ENCODE results near the gene AGBL5.

DNA sequence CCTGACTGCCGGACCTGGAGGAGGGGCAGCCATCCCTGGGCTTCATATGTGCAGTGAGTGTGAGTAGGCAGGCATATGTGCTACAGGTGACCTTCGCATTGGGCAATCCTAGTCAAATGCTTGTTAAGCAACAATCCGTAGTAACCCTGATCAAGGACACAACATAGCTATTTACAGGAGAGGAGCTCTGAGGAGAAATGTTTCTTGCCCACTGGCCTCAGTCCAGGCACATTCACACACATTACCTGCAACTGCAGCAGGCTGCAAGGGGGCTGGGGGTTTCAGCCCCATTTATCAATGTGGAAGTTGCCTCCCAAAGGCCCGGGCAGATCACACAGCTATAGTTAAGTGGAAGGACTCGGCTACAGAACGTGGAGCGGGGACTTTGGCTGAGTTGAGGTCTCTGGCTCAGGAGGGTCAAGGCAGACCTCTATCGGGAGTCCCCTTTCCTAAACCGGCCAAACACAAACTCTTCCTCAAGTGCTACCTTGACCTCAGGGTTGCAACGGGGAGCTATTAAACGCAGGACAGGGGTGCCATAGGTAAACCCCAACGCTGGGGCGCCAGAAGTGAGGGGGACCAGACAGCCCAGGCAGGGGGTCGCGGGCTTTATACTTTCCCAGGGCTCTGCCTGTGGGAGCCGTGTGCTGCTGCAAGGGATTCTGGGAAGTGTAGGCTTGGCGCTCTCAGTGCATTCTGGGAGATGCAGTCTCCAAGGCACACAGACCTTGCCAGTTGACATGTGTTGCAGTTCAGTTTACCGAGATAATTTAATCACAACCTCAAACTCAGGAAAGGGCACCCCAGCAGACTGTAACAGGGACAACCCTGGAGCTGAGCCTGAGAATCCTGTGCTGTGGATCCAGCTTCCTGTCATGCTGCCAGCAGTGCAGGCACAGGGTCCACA is 44.5 kb downstream of the AGBL5 start:
- TF ChIP-seq, protein P1, sequence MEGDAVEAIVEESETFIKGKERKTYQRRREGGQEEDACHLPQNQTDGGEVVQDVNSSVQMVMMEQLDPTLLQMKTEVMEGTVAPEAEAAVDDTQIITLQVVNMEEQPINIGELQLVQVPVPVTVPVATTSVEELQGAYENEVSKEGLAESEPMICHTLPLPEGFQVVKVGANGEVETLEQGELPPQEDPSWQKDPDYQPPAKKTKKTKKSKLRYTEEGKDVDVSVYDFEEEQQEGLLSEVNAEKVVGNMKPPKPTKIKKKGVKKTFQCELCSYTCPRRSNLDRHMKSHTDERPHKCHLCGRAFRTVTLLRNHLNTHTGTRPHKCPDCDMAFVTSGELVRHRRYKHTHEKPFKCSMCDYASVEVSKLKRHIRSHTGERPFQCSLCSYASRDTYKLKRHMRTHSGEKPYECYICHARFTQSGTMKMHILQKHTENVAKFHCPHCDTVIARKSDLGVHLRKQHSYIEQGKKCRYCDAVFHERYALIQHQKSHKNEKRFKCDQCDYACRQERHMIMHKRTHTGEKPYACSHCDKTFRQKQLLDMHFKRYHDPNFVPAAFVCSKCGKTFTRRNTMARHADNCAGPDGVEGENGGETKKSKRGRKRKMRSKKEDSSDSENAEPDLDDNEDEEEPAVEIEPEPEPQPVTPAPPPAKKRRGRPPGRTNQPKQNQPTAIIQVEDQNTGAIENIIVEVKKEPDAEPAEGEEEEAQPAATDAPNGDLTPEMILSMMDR (optimal IDR thresholded peaks at IDR 0.05 in 1 of 3, IDR thresholded peaks at IDR 0.05 in 1 of 3, conservative IDR thresholded peaks at IDR 0.05 in 1 of 3; ENCODE audit: extremely low read depth in 1 of 3, insufficient read depth in 2 of 3, low read length in 3 of 3): no peak
- TF ChIP-seq EZH2 (IDR thresholded peaks at IDR 0.05; ENCODE audit: low read length): no peak
